ENCODE results near the gene ACAA1.

- TF ChIP-seq NCOR1 (IDR thresholded peaks at IDR 0.05; ENCODE audit: borderline replicate concordance, low read length) (no peak), ZNF17 (CRISPR knock-in tag; IDR thresholded peaks at IDR 0.05) (no peak)
Observed at GRCh38 chr3:38153221-38153620, 16.3 kb upstream of the ACAA1 start.
